HG03520 (cell line): ENCODE measurements around the gene SNRPF.

ENCODE experiments used
- ATAC-seq: cut with Tn5 transposase; IDR thresholded peaks from one replicate; pipeline ENCODE4 v1.9.1; 2021; ENCODE audit warnings: mild to moderate bottlenecking, moderate library complexity; ENCODE audit not compliant: unreplicated experiment

SNRPF gene

GRCh38 chr12:95859344-95859816, 628 bp downstream of the SNRPF start:
- no peak for ATAC-seq

GRCh38 chr12:95859947-95860850, 1.4 kb downstream of the SNRPF start:
- ATAC-seq: no peak

- no peak for ATAC-seq
Observed at GRCh38 chr12:95862038-95862437, 3.3 kb downstream of the SNRPF start.

- no peak for ATAC-seq
Observed at GRCh38 chr12:95863337-95863736, 4.6 kb downstream of the SNRPF start.

GRCh38 chr12:95870897-95871296, 12.1 kb downstream of the SNRPF start:
- ATAC-seq: no peak

GRCh38 chr12:95874452-95874851, 15.7 kb downstream of the SNRPF start:
- ATAC-seq: no peak

GRCh38 chr12:95877622-95878021, 18.9 kb downstream of the SNRPF start:
- no peak for ATAC-seq

GRCh38 chr12:95880895-95881294, 22.1 kb downstream of the SNRPF start:
- ATAC-seq: no peak

- no peak for ATAC-seq
Observed at GRCh38 chr12:95881331-95881955, 22.7 kb downstream of the SNRPF start.

- ATAC-seq: no peak
Observed at GRCh38 chr12:95882080-95882479, 23.3 kb downstream of the SNRPF start.

GRCh38 chr12:95882873-95883272, 24.1 kb downstream of the SNRPF start:
- no peak for ATAC-seq

GRCh38 chr12:95884998-95885397, 26.2 kb downstream of the SNRPF start:
- ATAC-seq: no peak

GRCh38 chr12:95887311-95887710, 28.6 kb downstream of the SNRPF start:
- ATAC-seq: no peak

GRCh38 chr12:95890958-95891357, 32.2 kb downstream of the SNRPF start:
- no peak for ATAC-seq

- no peak for ATAC-seq
Observed at GRCh38 chr12:95896846-95897245, 38.1 kb downstream of the SNRPF start.

GRCh38 chr12:95898081-95898480, 39.3 kb downstream of the SNRPF start:
- no peak for ATAC-seq

- no peak for ATAC-seq
Observed at GRCh38 chr12:95908573-95908972, 49.8 kb downstream of the SNRPF start.

GRCh38 chr12:95909871-95910270, 51.1 kb downstream of the SNRPF start:
- ATAC-seq: no peak
